Astrocyte (in vitro differentiated cells and primary cell): Measurements from ENCODE around the gene GABRB1. TPM values are rescaled to one million over a fixed set of nuclear protein-coding genes. Genes with fewer than 3 reads are reported as not detected.

Experiments used
- DNase-seq: peaks from one replicate; pipeline ENCODE4 v3.0.0-alpha.2; 2010; ENCODE audit warnings: low read depth
- FAIRE-seq: peaks from 2 replicates; lab custom pipeline; 2011; peaks lifted over from hg19 to GRCh38; lab: Jason Lieb, UNC
- H2AFZ ChIP-seq: 2 replicates; pipeline ENCODE4 v1.6.0; 2012; ENCODE audit warnings: low read depth, low read length, inconsistent platforms
- H3K27ac ChIP-seq: 2 replicates; pipeline ENCODE4 v1.5.1; 2011; ENCODE audit warnings: low read depth, low read length, inconsistent platforms
- H3K27me3 ChIP-seq: 2 replicates; pipeline ENCODE4 v1.6.0; 2011; ENCODE audit warnings: low read length, inconsistent platforms; ENCODE audit not compliant: insufficient read depth
- H3K36me3 ChIP-seq: 2 replicates; pipeline ENCODE4 v1.5.1; 2011; ENCODE audit warnings: low read length, inconsistent platforms; ENCODE audit not compliant: insufficient read depth
- H3K4me1 ChIP-seq: 2 replicates; pipeline ENCODE4 v1.5.1; 2011; ENCODE audit warnings: low read length, inconsistent platforms; ENCODE audit not compliant: insufficient read depth
- H3K4me2 ChIP-seq: 2 replicates; pipeline ENCODE4 v1.6.0; 2012; ENCODE audit warnings: low read length, inconsistent platforms
- H3K4me3 ChIP-seq: 2 replicates; pipeline ENCODE4 v1.5.1; 2011; ENCODE audit warnings: low read depth, mild to moderate bottlenecking, low read length, inconsistent platforms; ENCODE audit not compliant: insufficient read depth
- H3K79me2 ChIP-seq: 2 replicates; pipeline ENCODE4 v1.6.0; 2012; ENCODE audit warnings: mild to moderate bottlenecking, low read length, inconsistent platforms; ENCODE audit not compliant: insufficient read depth
- H3K9ac ChIP-seq: 2 replicates; pipeline ENCODE4 v1.6.0; 2012; ENCODE audit warnings: mild to moderate bottlenecking, low read length, inconsistent platforms
- H3K9me3 ChIP-seq: 2 replicates; pipeline ENCODE4 v1.5.1; 2012; ENCODE audit warnings: low read depth, mild to moderate bottlenecking, low read length, inconsistent platforms; ENCODE audit not compliant: insufficient read depth
- H4K20me1 ChIP-seq: 2 replicates; pipeline ENCODE4 v1.6.0; 2012; ENCODE audit warnings: low read length, inconsistent platforms; ENCODE audit not compliant: insufficient read depth
- H3K27ac Mint-ChIP-seq: one replicate; pipeline ENCODE4 v1.8.0; 2021; ENCODE audit warnings: mild to moderate bottlenecking, mixed read lengths; ENCODE audit not compliant: unreplicated experiment
- H3K27me3 Mint-ChIP-seq: one replicate; pipeline ENCODE4 v1.8.0; 2021; ENCODE audit warnings: low read depth, mixed read lengths; ENCODE audit not compliant: unreplicated experiment
- H3K36me3 Mint-ChIP-seq: one replicate; pipeline ENCODE4 v1.8.0; 2021; ENCODE audit warnings: low read depth, mixed read lengths; ENCODE audit not compliant: unreplicated experiment
- H3K4me1 Mint-ChIP-seq: one replicate; pipeline ENCODE4 v1.8.0; 2021; ENCODE audit warnings: low read depth, mixed read lengths; ENCODE audit not compliant: unreplicated experiment
- H3K4me3 Mint-ChIP-seq: one replicate; pipeline ENCODE4 v1.8.0; 2021; ENCODE audit warnings: mild to moderate bottlenecking, moderate library complexity, mixed read lengths; ENCODE audit not compliant: unreplicated experiment
- H3K9me3 Mint-ChIP-seq: one replicate; pipeline ENCODE4 v1.8.0; 2021; ENCODE audit warnings: mild to moderate bottlenecking, mixed read lengths; ENCODE audit not compliant: unreplicated experiment
- CTCF ChIP-seq: IDR thresholded peaks from 2 replicates; pipeline ENCODE4 v1.5.1; 2011; ENCODE audit warnings: low read depth, mild to moderate bottlenecking, inconsistent platforms, low read length, moderate library complexity; ENCODE audit not compliant: insufficient read depth
- EZH2 ChIP-seq: IDR thresholded peaks from 2 replicates; pipeline ENCODE4 v1.6.1; 2012; ENCODE audit warnings: mild to moderate bottlenecking, low read length, inconsistent platforms; ENCODE audit not compliant: insufficient read depth
- total RNA-seq: library from RNA; stranded (reverse); gene quantifications from 2 replicates; pipeline ENCODE4 v1.2.1, GENCODE V29; 2021

GABRB1 gene
- total RNA-seq, 1 donor from 2014 or later, result not detected

- FAIRE-seq, result no peak
- Histone ChIP-seq H3K4me2 (no peak overlapping the region), H3K36me3 (no peaks in the 10 kb centered on the region), H3K4me1 (no peaks in the 10 kb centered on the region), H3K4me3 (no peak overlapping the region), H3K9ac (no peak overlapping the region), H3K79me2 (no peaks in the 10 kb centered on the region), H3K27me3 (no peaks in the 10 kb centered on the region), H3K9me3 (no peaks in the 10 kb centered on the region), H4K20me1 (no peaks in the 10 kb centered on the region), H2AFZ (no peak overlapping the region), H3K27ac (no peak overlapping the region)
- H3K36me3 Mint-ChIP-seq, result no peaks in the 10 kb centered on the region
- peaks cover 2% of the 10 kb centered on the region for H3K27me3 Mint-ChIP-seq
- no peak overlapping the region for H3K4me3 Mint-ChIP-seq
- H3K9me3 Mint-ChIP-seq, result peaks cover 12% of the 10 kb centered on the region
- no peaks in the 10 kb centered on the region for H3K4me1 Mint-ChIP-seq
- TF ChIP-seq EZH2 (no peak), CTCF (no peak)
- no peak for DNase-seq
- no peak overlapping the region for H3K27ac Mint-ChIP-seq
Measured at GRCh38 chr4:47251348-47252135, 220.2 kb downstream of the GABRB1 start.

- Histone ChIP-seq H3K4me1 (no peaks in the 10 kb centered on the region), H2AFZ (no peak overlapping the region), H3K4me3 (no peak overlapping the region), H3K79me2 (no peaks in the 10 kb centered on the region), H3K36me3 (no peaks in the 10 kb centered on the region), H4K20me1 (no peaks in the 10 kb centered on the region), H3K27me3 (no peaks in the 10 kb centered on the region), H3K4me2 (no peak overlapping the region), H3K9ac (no peak overlapping the region), H3K27ac (no peak overlapping the region), H3K9me3 (no peaks in the 10 kb centered on the region)
- H3K27me3 Mint-ChIP-seq, result no peaks in the 10 kb centered on the region
- no peaks in the 10 kb centered on the region for H3K36me3 Mint-ChIP-seq
- no peaks in the 10 kb centered on the region for H3K9me3 Mint-ChIP-seq
- H3K4me3 Mint-ChIP-seq, result no peak overlapping the region
- no peaks in the 10 kb centered on the region for H3K4me1 Mint-ChIP-seq
- no peak overlapping the region for H3K27ac Mint-ChIP-seq
- FAIRE-seq (no peak), DNase-seq (no peak)
- TF ChIP-seq EZH2 (no peak), CTCF (no peak)
Measured at GRCh38 chr4:47263721-47264120, 232.4 kb downstream of the GABRB1 start.

- Histone ChIP-seq H3K9ac (no peak overlapping the region), H2AFZ (no peak overlapping the region)
Measured at GRCh38 chr4:47270201-47270888, 239.0 kb downstream of the GABRB1 start.

More at GRCh38 chr4:47270201-47270888, 239.0 kb downstream of the GABRB1 start:
- TF ChIP-seq CTCF (no peak), EZH2 (no peak)
- no peak overlapping the region for H3K4me2 ChIP-seq
- no peaks in the 10 kb centered on the region for H3K27me3 ChIP-seq
- H3K36me3 ChIP-seq, result no peaks in the 10 kb centered on the region
- H3K9me3 ChIP-seq, result no peaks in the 10 kb centered on the region
- no peak overlapping the region for H3K4me3 ChIP-seq
- no peaks in the 10 kb centered on the region for H3K4me1 ChIP-seq
- Mint-ChIP-seq H3K27ac (no peak overlapping the region), H3K36me3 (no peaks in the 10 kb centered on the region), H3K4me1 (no peaks in the 10 kb centered on the region), H3K9me3 (no peaks in the 10 kb centered on the region), H3K27me3 (no peaks in the 10 kb centered on the region), H3K4me3 (no peak overlapping the region)
- H3K79me2 ChIP-seq, result no peaks in the 10 kb centered on the region
- H4K20me1 ChIP-seq, result no peaks in the 10 kb centered on the region
- DNase-seq (no peak), FAIRE-seq (peak; percentile 9)
- no peak overlapping the region for H3K27ac ChIP-seq
